ENCODE measurements around the gene ABLIM2.

ABLIM2 gene

GRCh38 chr4:8103421-8104390 lies 54.9 kb downstream of the ABLIM2 start:
- no peak for DNase-seq (ENCODE audit: low spot score)

- no peak for DNase-seq (ENCODE audit: low spot score)
Observed at GRCh38 chr4:8102831-8103230, 55.8 kb downstream of the ABLIM2 start.

GRCh38 chr4:8102076-8102355 lies 56.6 kb downstream of the ABLIM2 start:
- DNase-seq (ENCODE audit: low spot score), result no peak

- DNase-seq (ENCODE audit: low spot score), result no peak
Observed at GRCh38 chr4:8101213-8102075, 57.2 kb downstream of the ABLIM2 start.

GRCh38 chr4:8099981-8100464 lies 58.6 kb downstream of the ABLIM2 start:
- DNase-seq (ENCODE audit: low spot score), result no peak

- no peak for DNase-seq (ENCODE audit: low spot score)
Observed at GRCh38 chr4:8098506-8098905, 60.1 kb downstream of the ABLIM2 start.

GRCh38 chr4:8097721-8098345 lies 60.8 kb downstream of the ABLIM2 start:
- no peak for DNase-seq (ENCODE audit: low spot score)

GRCh38 chr4:8097141-8097541 lies 61.5 kb downstream of the ABLIM2 start:
- no peak for DNase-seq (ENCODE audit: low spot score)

- DNase-seq (ENCODE audit: low spot score), result no peak
Observed at GRCh38 chr4:8096690-8097061, 61.9 kb downstream of the ABLIM2 start.

GRCh38 chr4:8095956-8096689 lies 62.5 kb downstream of the ABLIM2 start:
- DNase-seq (ENCODE audit: low spot score), result no peak

- no peak for DNase-seq (ENCODE audit: low spot score)
Observed at GRCh38 chr4:8093587-8094274, 64.9 kb downstream of the ABLIM2 start.

- no peak for DNase-seq (ENCODE audit: low spot score)
Observed at GRCh38 chr4:8092282-8092681, 66.3 kb downstream of the ABLIM2 start.

- DNase-seq (ENCODE audit: low spot score), result no peak
Observed at GRCh38 chr4:8090744-8091301, 67.8 kb downstream of the ABLIM2 start.

- DNase-seq (ENCODE audit: low spot score), result no peak
Observed at GRCh38 chr4:8090312-8090711, 68.3 kb downstream of the ABLIM2 start.

GRCh38 chr4:8089862-8090261 lies 68.8 kb downstream of the ABLIM2 start:
- no peak for DNase-seq (ENCODE audit: low spot score)

- DNase-seq (ENCODE audit: low spot score), result no peak
Observed at GRCh38 chr4:8088966-8089491, 69.6 kb downstream of the ABLIM2 start.

GRCh38 chr4:8087921-8088495 lies 70.6 kb downstream of the ABLIM2 start:
- DNase-seq (ENCODE audit: low spot score), result no peak

GRCh38 chr4:8086783-8087445 lies 71.7 kb downstream of the ABLIM2 start:
- DNase-seq (ENCODE audit: low spot score), result no peak

- DNase-seq (ENCODE audit: low spot score), result no peak
Observed at GRCh38 chr4:8085491-8086117, 73.0 kb downstream of the ABLIM2 start.
